A549 (cell line): Measurements from ENCODE around the gene HEXIM2.

Experiments used
- CHD2 ChIP-seq: fragments of 150-350 bp; IDR thresholded peaks from 2 replicates; pipeline ENCODE4 v1.6.1; 2014; ENCODE audit warnings: low read length; ENCODE audit not compliant: partially characterized antibody
- CTCF ChIP-seq: fragments of >200 bp; sonication (Bioruptor Twin); formaldehyde crosslinking; IDR thresholded peaks from 3 replicates; pipeline ENCODE4 v1.5.1; 2016
- ESRRA ChIP-seq: fragments of 150-350 bp; IDR thresholded peaks from 2 replicates; pipeline ENCODE4 v1.6.1; 2014; ENCODE audit warnings: mild to moderate bottlenecking, low read length, borderline replicate concordance
- RNF2 ChIP-seq: fragments of 200-600 bp; sonication (generic); IDR thresholded peaks from 2 replicates; pipeline ENCODE4 v1.6.1; 2016; ENCODE audit warnings: low read depth, mild to moderate bottlenecking, antibody characterized with exemption, moderate library complexity, borderline replicate concordance

- TF ChIP-seq CTCF (no peak), CHD2 (no peak), RNF2 (no peak), ESRRA (no peak)
Measured at GRCh38 chr17:45170931-45171337, 9.3 kb downstream of the HEXIM2 start.
